AG09319 (cell line): ENCODE results near the gene PLAA.

Experiments used
- DNase-seq: peaks from one replicate; pipeline ENCODE4 v3.0.0-alpha.2; 2010; ENCODE audit warnings: low read depth; ENCODE audit errors: extremely low read depth
- TF ChIP-seq, protein P1 (sequence below): IDR thresholded peaks from 2 replicates; pipeline ENCODE4 v1.5.1; 2011; ENCODE audit warnings: low read depth, mild to moderate bottlenecking, inconsistent platforms, low read length, moderate library complexity

The PLAA gene

DNA sequence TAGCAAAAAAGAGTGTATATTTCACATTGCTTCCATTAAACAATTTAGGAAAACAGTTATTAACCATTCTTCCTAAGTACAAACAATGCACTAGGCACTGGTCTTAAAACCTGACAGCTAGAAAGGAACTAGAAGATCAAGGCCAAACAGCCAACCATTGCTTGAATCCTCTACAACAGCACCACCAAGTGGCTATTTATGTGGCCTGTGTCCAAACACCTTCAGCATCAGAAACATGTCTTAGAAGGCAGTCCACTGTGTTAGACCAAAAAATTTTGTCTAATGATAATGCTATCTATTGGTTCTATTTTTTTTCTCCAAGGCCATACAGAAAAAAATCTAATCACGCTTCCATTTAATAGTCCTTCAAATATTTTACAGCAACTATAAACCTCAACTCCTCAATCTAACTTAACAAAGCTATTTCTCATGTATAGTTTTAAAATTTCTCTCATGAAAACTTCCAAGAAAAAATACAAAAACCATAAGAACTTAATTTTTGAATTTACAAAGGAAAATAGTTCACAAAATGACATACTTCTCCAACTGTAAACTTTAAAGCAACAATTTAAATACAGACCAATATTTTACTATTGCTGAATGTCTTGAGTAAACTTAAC, 90.5 kb downstream of the PLAA start:
- TF ChIP-seq, protein P1, sequence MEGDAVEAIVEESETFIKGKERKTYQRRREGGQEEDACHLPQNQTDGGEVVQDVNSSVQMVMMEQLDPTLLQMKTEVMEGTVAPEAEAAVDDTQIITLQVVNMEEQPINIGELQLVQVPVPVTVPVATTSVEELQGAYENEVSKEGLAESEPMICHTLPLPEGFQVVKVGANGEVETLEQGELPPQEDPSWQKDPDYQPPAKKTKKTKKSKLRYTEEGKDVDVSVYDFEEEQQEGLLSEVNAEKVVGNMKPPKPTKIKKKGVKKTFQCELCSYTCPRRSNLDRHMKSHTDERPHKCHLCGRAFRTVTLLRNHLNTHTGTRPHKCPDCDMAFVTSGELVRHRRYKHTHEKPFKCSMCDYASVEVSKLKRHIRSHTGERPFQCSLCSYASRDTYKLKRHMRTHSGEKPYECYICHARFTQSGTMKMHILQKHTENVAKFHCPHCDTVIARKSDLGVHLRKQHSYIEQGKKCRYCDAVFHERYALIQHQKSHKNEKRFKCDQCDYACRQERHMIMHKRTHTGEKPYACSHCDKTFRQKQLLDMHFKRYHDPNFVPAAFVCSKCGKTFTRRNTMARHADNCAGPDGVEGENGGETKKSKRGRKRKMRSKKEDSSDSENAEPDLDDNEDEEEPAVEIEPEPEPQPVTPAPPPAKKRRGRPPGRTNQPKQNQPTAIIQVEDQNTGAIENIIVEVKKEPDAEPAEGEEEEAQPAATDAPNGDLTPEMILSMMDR, result peak; percentile 35

More for the DNA sequence above, 90.5 kb downstream of the PLAA start:
- DNase-seq, result no peak
